Mesenchymal stem cell (in vitro differentiated cells and primary cell): ENCODE results near the gene IL22RA2.
A peak's percentile ranks its signal among the peaks of the same experiment; 100 is the strongest.

Source experiments
- DNase-seq: peaks from one replicate; pipeline ENCODE4 v3.0.0-alpha.2; 2013
- H2AFZ ChIP-seq: one replicate; pipeline ENCODE4 v1.6.1; 2013; ENCODE audit warnings: low read depth, mild to moderate bottlenecking, control low read depth, inconsistent platforms, low read length, moderate library complexity
- H2AK5ac ChIP-seq: 2 replicates; pipeline ENCODE4 v1.6.1; 2013; ENCODE audit warnings: low read length, moderate library complexity, mild to moderate bottlenecking, inconsistent platforms; ENCODE audit not compliant: severe bottlenecking
- H2BK120ac ChIP-seq: one replicate; pipeline ENCODE4 v1.6.1; 2013; ENCODE audit warnings: low read depth, mild to moderate bottlenecking, inconsistent platforms, low read length, moderate library complexity
- H2BK12ac ChIP-seq, 2 experiments: one replicate each; pipeline ENCODE4 v1.6.1; 2013; ENCODE audit warnings: inconsistent platforms in 2 of 2, low read length in 2 of 2, mild to moderate bottlenecking in 2 of 2, moderate library complexity in 2 of 2, control low read depth in 1 of 2
- H2BK15ac ChIP-seq: one replicate; pipeline ENCODE4 v1.6.1; 2013; ENCODE audit warnings: mild to moderate bottlenecking, low read depth, inconsistent platforms; ENCODE audit not compliant: poor library complexity, severe bottlenecking
- H2BK5ac ChIP-seq: 2 replicates; pipeline ENCODE4 v1.6.1; 2013; ENCODE audit warnings: low read depth, mild to moderate bottlenecking, low read length, control low read depth, inconsistent platforms; ENCODE audit not compliant: poor library complexity, severe bottlenecking
- H3K14ac ChIP-seq, 2 experiments: one replicate each; pipeline ENCODE4 v1.6.1; 2013; ENCODE audit warnings: inconsistent platforms in 2 of 2, low read length in 2 of 2, control low read depth in 1 of 2, mild to moderate bottlenecking in 1 of 2, moderate library complexity in 1 of 2
- H3K18ac ChIP-seq, 2 experiments: one replicate each; pipeline ENCODE4 v1.6.1; 2013; ENCODE audit warnings: inconsistent platforms in 2 of 2, low read length in 2 of 2, control low read depth in 1 of 2, low read depth in 1 of 2, mild to moderate bottlenecking in 1 of 2
- H3K23ac ChIP-seq, 2 experiments: one replicate each; pipeline ENCODE4 v1.6.1; 2013; ENCODE audit warnings: inconsistent platforms in 2 of 2, low read length in 2 of 2, mild to moderate bottlenecking in 2 of 2, moderate library complexity in 2 of 2, control low read depth in 1 of 2
- H3K27ac ChIP-seq: 2 replicates; pipeline ENCODE4 v1.5.1; 2013; ENCODE audit warnings: mild to moderate bottlenecking, moderate library complexity, low read length, control low read depth, inconsistent platforms; ENCODE audit not compliant: poor library complexity, severe bottlenecking
- H3K27me3 ChIP-seq, 2 experiments: 2 replicates each; pipeline versions ENCODE4 v1.6.1 to v1.7.0; 2013; ENCODE audit warnings: low read length in 2 of 2, mild to moderate bottlenecking in 2 of 2, moderate library complexity in 2 of 2, control low read depth in 1 of 2, inconsistent platforms in 1 of 2; ENCODE audit not compliant: control insufficient read depth in 1 of 2, insufficient read depth in 1 of 2
- H3K36me3 ChIP-seq, 2 experiments: 2 replicates each; pipeline versions ENCODE4 v1.6.1 to v1.7.0; 2013; ENCODE audit warnings: low read length in 2 of 2, control low read depth in 1 of 2, inconsistent platforms in 1 of 2, low read depth in 1 of 2, mild to moderate bottlenecking in 1 of 2; ENCODE audit not compliant: insufficient read depth in 2 of 2, control insufficient read depth in 1 of 2
- H3K4ac ChIP-seq, 2 experiments: one replicate each; pipeline ENCODE4 v1.6.1; 2013; ENCODE audit warnings: inconsistent platforms in 2 of 2, low read length in 2 of 2, mild to moderate bottlenecking in 2 of 2, moderate library complexity in 2 of 2, control low read depth in 1 of 2, low read depth in 1 of 2
- H3K4me1 ChIP-seq: 2 replicates; pipeline ENCODE4 v1.6.1; 2013; ENCODE audit warnings: low read depth, low read length, control low read depth; ENCODE audit not compliant: control insufficient read depth, insufficient read depth
- H3K4me2 ChIP-seq: 2 replicates; pipeline ENCODE4 v1.6.1; 2013; ENCODE audit warnings: low read length, mild to moderate bottlenecking, inconsistent platforms; ENCODE audit not compliant: poor library complexity, severe bottlenecking
- H3K4me3 ChIP-seq, 2 experiments: 2 replicates each; pipeline versions ENCODE4 v1.5.1 to v1.7.0; 2013; ENCODE audit warnings: low read length in 2 of 2, mild to moderate bottlenecking in 2 of 2, control low read depth in 1 of 2, low read depth in 1 of 2; ENCODE audit not compliant: insufficient read depth in 1 of 2
- H3K79me1 ChIP-seq: replicated peaks from 2 replicates; pipeline ENCODE4 v1.6.1; 2013; ENCODE audit warnings: mild to moderate bottlenecking, control low read depth, low read length, inconsistent platforms; ENCODE audit not compliant: poor library complexity, severe bottlenecking
- H3K9ac ChIP-seq: 2 replicates; pipeline ENCODE4 v1.7.0; 2013; ENCODE audit warnings: mild to moderate bottlenecking, low read length, moderate library complexity
- H3K9me3 ChIP-seq: 2 replicates; pipeline ENCODE4 v1.7.0; 2013; ENCODE audit warnings: mild to moderate bottlenecking, low read length; ENCODE audit not compliant: control insufficient read depth
- H4K8ac ChIP-seq: one replicate; pipeline ENCODE4 v1.6.1; 2013; ENCODE audit warnings: inconsistent platforms, mild to moderate bottlenecking, low read length, moderate library complexity
- H4K91ac ChIP-seq: one replicate; pipeline ENCODE4 v1.6.1; 2013; ENCODE audit warnings: mild to moderate bottlenecking, low read length, inconsistent platforms
- WGBS: methylation state at CpG from one replicate; pipeline ENCODE4 v1.1.7; 2013; ENCODE audit warnings: mixed read lengths; 5-methylcytosine and 5-hydroxymethylcytosine counted together

IL22RA2 gene

DNA sequence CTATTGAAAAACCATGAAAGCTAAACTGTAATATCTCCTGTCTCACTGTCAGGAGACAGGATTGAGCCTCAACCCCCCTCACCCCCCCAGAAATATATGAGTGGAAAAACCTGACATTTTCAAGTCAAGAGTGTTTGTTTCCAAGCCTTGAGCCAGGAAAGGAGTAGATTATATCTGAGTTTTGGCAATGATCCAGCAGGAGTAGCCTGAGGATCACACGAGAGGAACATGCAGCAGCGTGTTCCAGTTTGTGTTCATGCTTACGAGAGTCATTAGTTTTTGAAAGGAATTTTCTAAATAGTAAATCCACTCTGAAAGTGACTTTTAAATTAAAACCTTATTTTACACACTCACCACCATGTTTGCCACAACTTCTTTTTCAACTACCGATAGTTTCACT, 15.8 kb downstream of the IL22RA2 start:
- no peak overlapping the region for H3K23ac ChIP-seq
- H2BK120ac ChIP-seq, result no peak overlapping the region
- no peak overlapping the region for H3K14ac ChIP-seq
- no peak overlapping the region for H3K4me3 ChIP-seq
- no peaks in the 10 kb centered on the region for H3K36me3 ChIP-seq
- H3K27me3 ChIP-seq, result no peaks in the 10 kb centered on the region
- no peaks in the 10 kb centered on the region for H3K79me1 ChIP-seq
- no peak overlapping the region for H3K4me2 ChIP-seq
- no peak for DNase-seq
- H4K91ac ChIP-seq, result no peak overlapping the region
- no peak overlapping the region for H4K8ac ChIP-seq
- H3K18ac ChIP-seq, result no peak overlapping the region
- WGBS, result 100% methylated on average over 1 of the region's 4 CpGs
- no peaks in the 10 kb centered on the region for H3K9me3 ChIP-seq
- no peak overlapping the region for H3K27ac ChIP-seq
- H2BK5ac ChIP-seq, result no peak overlapping the region
- no peak overlapping the region for H3K9ac ChIP-seq
- no peaks in the 10 kb centered on the region for H3K4me1 ChIP-seq
- no peak overlapping the region for H2BK15ac ChIP-seq
- no peak overlapping the region for H3K4ac ChIP-seq
- no peak overlapping the region for H2BK12ac ChIP-seq
- no peak overlapping the region for H2AFZ ChIP-seq
- no peak overlapping the region for H2AK5ac ChIP-seq

DNA sequence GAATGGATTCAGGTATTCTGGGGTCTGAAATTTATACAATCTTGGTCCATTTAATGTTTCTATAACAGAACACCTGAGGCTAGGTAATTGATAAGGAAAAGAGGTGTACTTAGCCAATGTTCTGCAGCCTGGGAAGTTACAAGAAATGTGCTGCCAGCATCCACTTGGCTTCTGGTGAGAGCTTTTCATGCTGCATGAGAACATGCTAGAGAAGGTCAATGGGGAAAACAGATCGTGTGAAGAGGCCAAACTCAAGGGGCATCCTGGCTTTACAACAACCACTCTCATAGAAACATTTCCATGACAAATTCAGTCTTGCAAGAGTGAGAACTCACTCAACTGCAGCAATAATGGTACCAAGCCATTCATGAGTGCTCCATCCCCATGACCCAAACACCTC, 16.8 kb downstream of the IL22RA2 start:
- Histone ChIP-seq H3K79me1 (no peaks in the 10 kb centered on the region), H3K4me2 (no peak overlapping the region), H2AFZ (no peak overlapping the region), H2BK120ac (no peak overlapping the region), H4K91ac (no peak overlapping the region), H3K18ac (no peak overlapping the region), H3K4me1 (no peaks in the 10 kb centered on the region), H2AK5ac (no peak overlapping the region), H3K14ac (no peak overlapping the region), H3K23ac (no peak overlapping the region), H2BK15ac (no peak overlapping the region), H3K27me3 (no peaks in the 10 kb centered on the region), H3K4ac (no peak overlapping the region), H4K8ac (no peak overlapping the region), H2BK12ac (no peak overlapping the region), H2BK5ac (no peak overlapping the region), H3K27ac (no peak overlapping the region), H3K9me3 (no peaks in the 10 kb centered on the region), H3K4me3 (no peak overlapping the region), H3K36me3 (no peaks in the 10 kb centered on the region), H3K9ac (no peak overlapping the region)
- WGBS, result 81% methylated on average over 1 of the region's 1 CpG
- DNase-seq, result no peak

DNA sequence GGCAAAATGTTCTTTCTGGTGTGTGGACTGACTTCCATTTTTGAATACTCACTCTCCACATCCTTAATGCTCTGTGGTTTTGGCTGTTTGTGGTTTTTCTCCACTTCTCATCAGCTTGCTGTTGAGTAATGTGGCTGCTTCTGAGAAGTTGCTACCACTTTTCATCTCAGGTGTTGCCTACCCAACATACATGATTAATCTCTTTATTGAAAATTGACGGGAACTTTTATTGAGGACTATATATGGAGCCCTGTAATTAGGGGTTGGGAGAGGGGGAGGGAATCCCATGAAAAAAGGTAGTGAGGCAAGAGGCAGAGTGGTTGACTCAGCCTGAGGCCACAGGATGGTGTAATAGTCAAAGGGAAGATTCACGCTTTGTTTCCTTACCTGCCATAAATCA, 17.6 kb downstream of the IL22RA2 start:
- Histone ChIP-seq H3K4me3 (no peak overlapping the region), H4K8ac (no peak overlapping the region), H4K91ac (no peak overlapping the region), H2BK120ac (no peak overlapping the region), H2AK5ac (no peak overlapping the region), H3K23ac (no peak overlapping the region), H3K14ac (no peak overlapping the region), H3K36me3 (no peaks in the 10 kb centered on the region), H3K4me1 (no peaks in the 10 kb centered on the region), H3K27ac (no peak overlapping the region), H3K4ac (no peak overlapping the region), H2AFZ (no peak overlapping the region), H3K9me3 (no peaks in the 10 kb centered on the region), H3K79me1 (no peaks in the 10 kb centered on the region), H3K18ac (no peak overlapping the region), H2BK15ac (no peak overlapping the region), H3K27me3 (no peaks in the 10 kb centered on the region), H2BK5ac (no peak overlapping the region), H2BK12ac (no peak overlapping the region), H3K9ac (no peak overlapping the region), H3K4me2 (no peak overlapping the region)
- peak; percentile 52 for DNase-seq
- WGBS, result 80% methylated on average over 1 of the region's 2 CpGs

DNA sequence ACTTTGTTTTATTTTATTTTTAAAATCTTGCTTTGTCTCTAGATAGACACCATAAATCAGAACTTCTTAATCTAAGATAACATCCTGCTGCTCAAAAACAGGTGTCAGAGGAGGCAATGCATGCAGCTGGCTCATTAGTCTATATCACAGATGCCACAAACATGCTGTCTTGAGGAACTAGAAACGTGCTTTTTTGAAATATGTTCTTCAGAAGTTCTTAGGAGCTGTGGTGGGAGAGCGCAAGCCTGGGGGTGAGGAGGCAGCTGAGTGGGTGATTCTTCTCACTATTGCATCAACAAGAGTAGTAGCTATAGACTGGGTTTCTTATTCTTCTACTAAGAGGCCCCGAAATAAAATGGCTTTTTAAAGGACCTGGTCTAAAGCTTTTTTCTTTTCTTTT, 23.4 kb downstream of the IL22RA2 start:
- Histone ChIP-seq H3K36me3 (no peaks in the 10 kb centered on the region), H3K4ac (no peak overlapping the region), H3K79me1 (no peaks in the 10 kb centered on the region), H3K27ac (no peak overlapping the region), H2BK5ac (no peak overlapping the region), H3K9ac (no peak overlapping the region), H4K8ac (no peak overlapping the region), H3K14ac (no peak overlapping the region), H3K9me3 (no peaks in the 10 kb centered on the region), H3K4me1 (no peaks in the 10 kb centered on the region), H4K91ac (no peak overlapping the region), H3K23ac (no peak overlapping the region), H2AFZ (no peak overlapping the region), H2BK15ac (no peak overlapping the region), H3K18ac (no peak overlapping the region), H3K27me3 (no peaks in the 10 kb centered on the region), H3K4me3 (no peak overlapping the region), H2AK5ac (no peak overlapping the region), H3K4me2 (no peak overlapping the region), H2BK120ac (no peak overlapping the region), H2BK12ac (no peak overlapping the region)
- WGBS, result 56% methylated on average over 1 of the region's 3 CpGs
- no peak for DNase-seq
